GM12875 (cell line): ENCODE results near the gene GFRA3.

Experiments used
- H3K4me3 ChIP-seq: one replicate; pipeline ENCODE4 v1.5.1; 2011; ENCODE audit warnings: low read depth, low read length, control low read depth
- CTCF ChIP-seq: IDR thresholded peaks from 2 replicates; pipeline ENCODE4 v1.5.1; 2011; ENCODE audit warnings: low read depth, mild to moderate bottlenecking, control low read depth, inconsistent platforms, low read length, moderate library complexity, borderline replicate concordance; ENCODE audit not compliant: insufficient read depth

GFRA3 gene

GRCh38 chr5:138238034-138238433 is 36.4 kb downstream of the GFRA3 start:
- H3K4me3 ChIP-seq: no peak overlapping the region
- TF ChIP-seq CTCF: no peak

GRCh38 chr5:138234651-138235050 is 39.8 kb downstream of the GFRA3 start:
- H3K4me3 ChIP-seq: no peak overlapping the region
- no peak for TF ChIP-seq CTCF

- TF ChIP-seq CTCF: no peak
- H3K4me3 ChIP-seq: no peak overlapping the region
Measured at GRCh38 chr5:138233280-138233679, 41.1 kb downstream of the GFRA3 start.

GRCh38 chr5:138230981-138231589 is 43.3 kb downstream of the GFRA3 start:
- no peak for TF ChIP-seq CTCF
- H3K4me3 ChIP-seq: no peak overlapping the region

GRCh38 chr5:138230261-138230660 is 44.2 kb downstream of the GFRA3 start:
- no peak overlapping the region for H3K4me3 ChIP-seq
- no peak for TF ChIP-seq CTCF

GRCh38 chr5:138229387-138229786 is 45.0 kb downstream of the GFRA3 start:
- no peak for TF ChIP-seq CTCF
- H3K4me3 ChIP-seq: no peak overlapping the region

GRCh38 chr5:138226910-138227309 is 47.5 kb downstream of the GFRA3 start:
- no peak for TF ChIP-seq CTCF
- H3K4me3 ChIP-seq: no peak overlapping the region
